ENCODE data around the gene POLRMT. TPM values are rescaled to one million over a fixed set of nuclear protein-coding genes. Genes with fewer than 3 reads are reported as not detected.

Gene POLRMT
- total RNA-seq, 1 donor from 2014 or later: 55.5 TPM

DNA sequence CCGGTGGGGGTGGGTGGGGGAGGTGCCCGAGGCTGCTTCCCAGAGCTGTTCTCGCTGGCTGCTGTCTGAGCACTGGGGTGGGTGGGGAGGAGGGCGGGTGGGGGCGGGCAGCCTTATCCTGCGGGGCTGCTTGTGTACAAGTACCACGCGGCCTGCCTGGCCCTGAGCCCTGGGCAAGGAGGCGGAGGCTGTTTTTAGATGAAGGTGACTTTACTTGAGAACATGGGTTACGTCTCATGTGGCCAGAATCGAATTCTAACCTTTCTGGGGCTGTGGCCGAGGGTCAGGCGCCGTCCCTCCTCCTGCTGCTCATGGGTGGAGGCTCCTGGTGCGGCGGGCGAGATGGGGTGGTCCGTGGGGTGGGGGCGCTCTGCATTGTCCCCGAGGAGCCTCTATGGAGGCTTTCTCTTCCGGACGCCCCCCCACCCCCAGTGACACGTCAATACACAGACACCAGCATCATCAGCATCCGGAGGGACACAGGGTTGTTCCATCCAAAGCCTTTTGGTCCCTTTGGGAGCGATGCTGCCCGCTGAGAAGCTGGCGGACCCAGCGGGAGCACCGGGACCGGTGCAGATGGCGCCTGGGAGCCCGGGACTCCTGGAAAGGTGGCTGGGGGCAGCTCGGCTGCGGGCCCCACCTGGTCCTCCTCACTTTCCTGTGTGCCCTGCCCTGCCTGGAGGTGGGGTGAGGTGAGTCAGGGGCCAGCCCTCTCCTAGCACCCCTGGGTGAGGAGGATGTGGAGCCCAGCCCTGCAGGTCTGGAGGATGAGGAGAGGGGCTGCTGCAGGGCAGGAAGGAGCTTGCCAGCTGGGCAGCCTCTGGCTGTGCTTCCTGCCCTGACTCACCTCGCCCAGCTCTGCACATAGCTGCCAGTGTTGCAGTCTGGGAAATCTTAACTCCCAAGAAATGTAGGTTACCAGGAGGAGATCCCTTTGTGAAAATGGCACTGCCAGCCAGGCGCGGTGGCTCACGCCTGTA, 57.5 kb downstream of the POLRMT start:
- DNase-seq (peak; percentile 91), ATAC-seq (peak; percentile 61)
- intact Hi-C loops (cut with micrococcal nuclease): no loop called here

DNA sequence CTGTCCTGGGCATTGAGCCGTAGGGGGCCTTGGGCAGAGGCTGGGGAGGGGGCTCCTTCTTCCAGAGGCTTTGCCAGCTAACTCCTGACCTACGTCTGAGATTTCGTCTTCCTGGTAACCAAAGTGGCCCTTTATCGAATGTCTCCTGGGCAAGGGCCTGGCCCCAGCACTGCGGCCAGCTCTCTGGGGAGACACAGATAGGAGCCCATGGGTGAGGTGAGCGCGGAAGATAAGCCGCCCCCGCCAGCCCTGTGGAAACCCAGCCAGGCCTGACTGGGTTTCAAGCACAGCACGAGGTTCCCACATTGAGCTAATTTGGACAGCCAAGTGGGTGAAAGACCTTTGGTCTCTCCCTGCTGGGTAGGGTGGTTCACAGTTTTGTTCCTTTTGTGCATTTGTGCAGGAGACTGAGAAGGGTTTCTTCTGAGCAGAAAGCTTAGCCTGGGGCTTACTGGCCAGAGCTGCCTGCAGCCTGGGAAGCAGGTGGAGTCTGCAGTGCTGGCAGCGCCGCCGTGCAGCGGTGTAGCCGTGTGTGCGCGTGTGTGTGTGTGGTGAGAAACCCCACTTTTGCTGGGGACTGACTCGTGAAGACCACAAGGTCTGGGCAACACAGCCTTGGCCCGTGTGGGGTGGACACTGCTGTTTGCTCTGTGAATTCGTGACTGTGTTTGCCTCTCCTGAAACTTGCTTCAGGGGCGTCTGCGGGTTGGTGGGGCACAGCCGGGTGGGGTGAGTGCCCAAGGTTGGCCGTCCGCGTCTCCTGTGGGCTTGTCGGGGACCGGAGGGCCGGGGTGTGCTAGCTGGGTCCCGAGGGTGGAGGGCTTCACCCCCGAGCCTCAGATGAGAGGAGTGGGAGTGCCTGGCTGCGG, 58.4 kb downstream of the POLRMT start:
- intact Hi-C loops (cut with micrococcal nuclease): no loop called here
- ATAC-seq (peak; percentile 60), DNase-seq (peak; percentile 85)

- DNase-seq: no peak
- intact Hi-C loops (cut with micrococcal nuclease): no loop called here
- ATAC-seq: no peak
Observed at GRCh38 chr19:573519-573825, 59.9 kb downstream of the POLRMT start.

GRCh38 chr19:572743-573518, 60.4 kb downstream of the POLRMT start:
- peak; percentile 67 for DNase-seq
- ATAC-seq: no peak
- intact Hi-C loops (cut with micrococcal nuclease): no loop called here

- intact Hi-C loops (cut with micrococcal nuclease): no loop called here
- ATAC-seq: peak; percentile 69
- DNase-seq: peak; percentile 99
Observed at GRCh38 chr19:572140-572742, 61.1 kb downstream of the POLRMT start, which contains the start of gene BSG. Gene BSG, plus strand, starts transcription at chr19:572596. Its CDS starts 39 bp downstream, at chr19:572635.

DNA sequence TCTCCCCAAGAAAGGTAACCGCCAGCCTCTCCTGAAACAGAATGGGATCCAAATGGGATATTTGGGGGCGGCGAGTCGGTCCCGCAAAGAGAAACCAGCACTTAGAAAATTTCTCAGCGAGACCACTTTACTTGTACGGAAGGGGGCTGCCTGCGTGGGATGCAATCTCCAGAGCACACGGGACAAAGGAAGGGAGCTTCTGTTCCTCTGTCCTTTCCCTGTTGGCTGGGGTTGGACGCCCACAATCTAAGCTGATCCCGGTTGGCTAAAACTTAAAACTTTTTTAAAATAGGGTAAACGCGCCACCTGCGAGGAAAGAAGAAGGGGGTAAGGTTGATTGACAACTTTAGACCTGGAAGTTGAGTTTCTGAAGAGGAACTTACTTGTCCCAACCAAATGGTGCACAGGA, 61.8 kb downstream of the POLRMT start:
- DNase-seq (peak; percentile 28), ATAC-seq (no peak)
- intact Hi-C loops (cut with micrococcal nuclease): no loop called here

DNA sequence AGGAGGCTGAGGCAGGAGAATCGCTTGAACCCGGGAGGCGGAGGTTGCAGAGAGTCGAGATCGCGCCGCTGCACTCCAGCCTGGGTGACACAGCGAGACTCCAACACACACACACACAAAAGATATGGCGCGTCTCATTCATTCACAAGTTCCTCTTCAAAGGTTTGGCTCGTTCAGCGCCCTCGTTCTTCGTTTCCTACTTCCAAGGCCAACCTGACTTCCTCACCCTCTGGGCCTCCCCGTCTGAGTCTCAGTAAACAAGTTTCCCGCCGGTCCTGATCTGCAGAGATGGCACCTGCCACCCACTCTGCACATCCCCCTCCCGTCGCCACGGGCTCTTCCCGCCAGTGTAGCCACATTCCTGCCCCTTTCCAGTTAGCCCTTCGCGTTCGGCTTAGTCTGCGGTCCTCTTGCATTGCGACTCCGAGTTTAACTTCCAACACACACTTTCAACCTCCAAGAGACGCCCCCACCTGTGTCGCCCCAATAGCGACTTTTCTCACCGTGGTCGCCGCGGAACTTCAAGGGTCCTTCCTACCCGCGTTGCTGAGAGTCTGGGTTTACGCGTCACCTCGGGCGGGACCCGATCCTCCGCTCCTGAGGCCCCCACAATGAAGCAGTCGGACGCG, 62.3 kb downstream of the POLRMT start:
- no peak for ATAC-seq
- intact Hi-C loops (cut with micrococcal nuclease): no loop called here
- peak; percentile 44 for DNase-seq

DNA sequence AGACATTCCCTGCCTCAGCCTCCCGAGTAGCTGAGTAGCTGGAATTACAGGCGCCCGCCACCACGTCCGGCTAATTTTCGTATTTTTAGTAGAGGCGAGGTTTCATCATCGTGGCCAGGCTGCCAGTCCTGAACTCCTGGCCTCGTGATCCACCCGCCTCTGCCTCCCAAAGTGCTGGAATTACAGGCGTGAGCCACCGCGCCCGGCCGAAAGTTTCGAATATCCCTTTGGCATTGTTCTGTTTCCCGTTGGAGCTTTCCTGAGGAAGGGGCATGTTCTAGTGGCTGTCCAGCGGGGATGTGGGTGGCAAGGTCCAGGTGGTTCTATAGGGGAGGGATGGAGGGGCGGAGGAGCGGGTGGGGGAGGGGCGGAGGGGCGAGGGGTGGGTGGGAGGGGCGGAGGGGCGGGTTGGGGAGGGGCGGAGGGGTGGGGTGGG, 63.1 kb downstream of the POLRMT start:
- ATAC-seq: no peak
- no peak for DNase-seq
- intact Hi-C loops (cut with micrococcal nuclease): no loop called here

GRCh38 chr19:567296-567900, 65.9 kb downstream of the POLRMT start:
- ATAC-seq (no peak), DNase-seq (no peak)
- intact Hi-C loops (cut with micrococcal nuclease): no loop called here

Other genes with a start within 250 kb of the POLRMT start
- 1.3 TPM for gene C2CD4C, start 224.4 kb downstream of the POLRMT start, total RNA-seq
- 11.0 TPM for gene SHC2, start 172.5 kb downstream of the POLRMT start, total RNA-seq
- gene MADCAM1, start 137.1 kb downstream of the POLRMT start, total RNA-seq: 0.37 TPM
- 10.5 TPM for gene TPGS1, start 126.0 kb downstream of the POLRMT start, total RNA-seq
- 110 TPM for gene CDC34, start 101.8 kb downstream of the POLRMT start, total RNA-seq
- 0.37 TPM for gene GZMM, start 89.5 kb downstream of the POLRMT start, total RNA-seq
- gene BSG, start 60.9 kb downstream of the POLRMT start, total RNA-seq: 1,923 TPM
- 14.3 TPM for gene HCN2, start 43.7 kb downstream of the POLRMT start, total RNA-seq
- not detected for gene FGF22, start 6.3 kb upstream of the POLRMT start, total RNA-seq
- gene RNF126, start 29.7 kb upstream of the POLRMT start, total RNA-seq: 24.4 TPM
- 24.6 TPM for gene FSTL3, start 42.9 kb upstream of the POLRMT start, total RNA-seq
- not detected for gene PRSS57, start 61.9 kb upstream of the POLRMT start, total RNA-seq
- 30.1 TPM for gene PALM, start 75.4 kb upstream of the POLRMT start, total RNA-seq
- gene MISP, start 117.6 kb upstream of the POLRMT start, total RNA-seq: not detected
- gene PTBP1, start 163.9 kb upstream of the POLRMT start, total RNA-seq: 58.1 TPM
- not detected for gene PLPPR3, start 188.4 kb upstream of the POLRMT start, total RNA-seq
- gene AZU1, start 194.3 kb upstream of the POLRMT start, total RNA-seq: not detected
- not detected for gene PRTN3, start 207.5 kb upstream of the POLRMT start, total RNA-seq
- 1.5 TPM for gene ELANE, start 218.8 kb upstream of the POLRMT start, total RNA-seq
- 252 TPM for gene CFD, start 226.1 kb upstream of the POLRMT start, total RNA-seq